BE2C (cell line): ENCODE data around the gene NUP210.

Experiments
- DNase-seq: peaks from one replicate; pipeline ENCODE4 v3.0.0-alpha.2; 2020
- H3K27me3 ChIP-seq: fragments of 250-450 bp; sonication (Bioruptor Pico); 2 replicates; pipeline ENCODE4 v1.5.1; 2020; ENCODE audit warnings: mild to moderate bottlenecking
- H3K36me3 ChIP-seq: fragments of 250-450 bp; sonication (Bioruptor Pico); 2 replicates; pipeline ENCODE4 v1.5.1; 2020; ENCODE audit warnings: mild to moderate bottlenecking
- H3K4me1 ChIP-seq: fragments of 250-450 bp; sonication (Bioruptor Pico); 2 replicates; pipeline ENCODE4 v1.5.1; 2020
- H3K4me3 ChIP-seq: 2 replicates; pipeline ENCODE4 v1.5.1; 2011; ENCODE audit warnings: low read depth, low read length
- H3K9me3 ChIP-seq: fragments of 250-450 bp; sonication (Bioruptor Pico); 2 replicates; pipeline ENCODE4 v1.5.1; 2020
- CTCF ChIP-seq: IDR thresholded peaks from 2 replicates; pipeline ENCODE4 v1.5.1; 2012; ENCODE audit warnings: mild to moderate bottlenecking, low read depth, low read length

The NUP210 gene

GRCh38 chr3:13372656-13373055 lies 47.5 kb downstream of the NUP210 start:
- no peaks in the 10 kb centered on the region for H3K27me3 ChIP-seq
- H3K36me3 ChIP-seq = no peaks in the 10 kb centered on the region
- no peaks in the 10 kb centered on the region for H3K9me3 ChIP-seq
- no peaks in the 10 kb centered on the region for H3K4me1 ChIP-seq
- TF ChIP-seq CTCF = no peak
- no peak overlapping the region for H3K4me3 ChIP-seq
- DNase-seq = no peak

- no peak overlapping the region for H3K4me3 ChIP-seq
- no peaks in the 10 kb centered on the region for H3K9me3 ChIP-seq
- H3K27me3 ChIP-seq = no peaks in the 10 kb centered on the region
- no peak for DNase-seq
- H3K36me3 ChIP-seq = no peaks in the 10 kb centered on the region
- no peak for TF ChIP-seq CTCF
- no peaks in the 10 kb centered on the region for H3K4me1 ChIP-seq
These were observed 48.0 kb downstream of the NUP210 start for GRCh38 chr3:13372126-13372525.

GRCh38 chr3:13371100-13372075 lies 48.7 kb downstream of the NUP210 start:
- no peak for TF ChIP-seq CTCF
- H3K36me3 ChIP-seq = no peaks in the 10 kb centered on the region
- H3K9me3 ChIP-seq = no peaks in the 10 kb centered on the region
- H3K4me1 ChIP-seq = no peaks in the 10 kb centered on the region
- H3K4me3 ChIP-seq = no peak overlapping the region
- DNase-seq = no peak
- H3K27me3 ChIP-seq = no peaks in the 10 kb centered on the region

- H3K4me3 ChIP-seq = no peak overlapping the region
- H3K9me3 ChIP-seq = no peaks in the 10 kb centered on the region
- no peaks in the 10 kb centered on the region for H3K36me3 ChIP-seq
- DNase-seq = no peak
- H3K4me1 ChIP-seq = no peaks in the 10 kb centered on the region
- no peaks in the 10 kb centered on the region for H3K27me3 ChIP-seq
- TF ChIP-seq CTCF = no peak
These were observed 49.5 kb downstream of the NUP210 start for GRCh38 chr3:13370609-13371008.

- Histone ChIP-seq H3K9me3 (no peaks in the 10 kb centered on the region), H3K4me3 (no peak overlapping the region), H3K36me3 (no peaks in the 10 kb centered on the region), H3K27me3 (no peaks in the 10 kb centered on the region), H3K4me1 (no peaks in the 10 kb centered on the region)
- no peak for DNase-seq
- no peak for TF ChIP-seq CTCF
These were observed 50.1 kb downstream of the NUP210 start for GRCh38 chr3:13370055-13370454.

GRCh38 chr3:13368834-13369233 lies 51.3 kb downstream of the NUP210 start:
- DNase-seq = no peak
- H3K27me3 ChIP-seq = no peaks in the 10 kb centered on the region
- no peaks in the 10 kb centered on the region for H3K9me3 ChIP-seq
- H3K36me3 ChIP-seq = peaks cover under 1% of the 10 kb centered on the region; the same call in 1 of the 2 replicates
- H3K4me3 ChIP-seq = no peak overlapping the region
- H3K4me1 ChIP-seq = no peaks in the 10 kb centered on the region
- no peak for TF ChIP-seq CTCF
